K562 (cell line): ENCODE results near the gene CLCN2. TPM values are rescaled to one million over a fixed set of nuclear protein-coding genes. Genes with fewer than 3 reads are reported as not detected.

ENCODE experiments used
- ATF7 ChIP-seq: fragments of 450-650 bp; IDR thresholded peaks from 2 replicates; pipeline ENCODE4 v1.7.1; 2014; ENCODE audit warnings: mild to moderate bottlenecking, moderate library complexity
- BACH1 ChIP-seq: fragments of 200-800 bp; sonication (Bioruptor generic); IDR thresholded peaks from 2 replicates; pipeline ENCODE4 v1.6.1; 2016; ENCODE audit warnings: missing genetic modification characterization, missing compliant biosample characterization
- CAMTA2 ChIP-seq: fragments of 250-450 bp; sonication (Bioruptor Pico); conservative IDR thresholded peaks from 2 replicates; pipeline ENCODE4 v1.5.1; 2022
- CXXC5 ChIP-seq: fragments of 250-450 bp; sonication (Bioruptor Pico); IDR thresholded peaks from 2 replicates; pipeline ENCODE4 v1.8.0; 2022; ENCODE audit warnings: inconsistent platforms, mild to moderate bottlenecking, moderate library complexity
- DDX20 ChIP-seq: fragments of 450-650 bp; IDR thresholded peaks from 2 replicates; pipeline ENCODE4 v1.6.1; 2016; ENCODE audit warnings: missing genetic modification characterization, low read depth, mild to moderate bottlenecking, missing compliant biosample characterization, moderate library complexity
- ELF1 ChIP-seq: fragments of 200-800 bp; sonication (Bioruptor generic); IDR thresholded peaks from 2 replicates; pipeline ENCODE4 v1.6.1; 2016; ENCODE audit warnings: missing genetic modification characterization, missing compliant biosample characterization
- IRF2 ChIP-seq: sonication (generic); formaldehyde crosslinking; IDR thresholded peaks from 2 replicates; pipeline ENCODE4 v1.8.1; 2022; ENCODE audit warnings: mild to moderate bottlenecking, missing genetic modification reagents
- NFXL1 ChIP-seq: fragments of 450-650 bp; formaldehyde crosslinking; IDR thresholded peaks from 2 replicates; pipeline ENCODE4 v1.4.0; 2021; ENCODE audit warnings: mild to moderate bottlenecking
- NR3C1 ChIP-seq: sonication (generic); formaldehyde crosslinking; IDR thresholded peaks from 2 replicates; pipeline ENCODE4 v1.8.1; 2022; ENCODE audit warnings: missing genetic modification reagents
- POLR2B ChIP-seq: fragments of 450-650 bp; IDR thresholded peaks from 2 replicates; pipeline ENCODE4 v1.6.1; 2018; ENCODE audit warnings: low read depth; ENCODE audit not compliant: partially characterized antibody
- PURB ChIP-seq: sonication (generic); formaldehyde crosslinking; IDR thresholded peaks from 2 replicates; pipeline ENCODE4 v1.9.0; 2021; ENCODE audit warnings: low read depth, mild to moderate bottlenecking, missing genetic modification reagents
- RBM34 ChIP-seq: fragments of 200-400 bp; formaldehyde crosslinking; IDR thresholded peaks from 2 replicates; pipeline ENCODE4 v1.6.1; 2018; ENCODE audit warnings: low read length, borderline replicate concordance; ENCODE audit not compliant: insufficient read depth
- RCOR1 ChIP-seq, 2 experiments: IDR thresholded peaks; 2 replicates each; pipeline ENCODE4 v1.6.1; 2012; ENCODE audit warnings: low read depth in 2 of 2, low read length in 2 of 2, borderline replicate concordance in 1 of 2, improper control_type of control experiment in 1 of 2
- SIX5 ChIP-seq, 2 experiments: IDR thresholded peaks; 2 replicates each; pipeline ENCODE4 v1.6.1; 2011; ENCODE audit warnings: low read length in 2 of 2, borderline replicate concordance in 1 of 2, low read depth in 1 of 2, mild to moderate bottlenecking in 1 of 2, moderate library complexity in 1 of 2; ENCODE audit not compliant: insufficient read depth in 1 of 2
- SMAD3 ChIP-seq: fragments of 450-650 bp; formaldehyde crosslinking; conservative IDR thresholded peaks from 2 replicates; pipeline ENCODE4 v1.4.0; 2020; ENCODE audit warnings: mild to moderate bottlenecking
- SPI1 ChIP-seq: IDR thresholded peaks from 2 replicates; pipeline ENCODE4 v1.6.1; 2011; ENCODE audit warnings: low read depth, low read length, control low read depth, borderline replicate concordance
- STAT5B ChIP-seq: fragments of 250-450 bp; sonication (Bioruptor Pico); IDR thresholded peaks from 2 replicates; pipeline ENCODE4 v1.8.0; 2021; ENCODE audit warnings: mild to moderate bottlenecking, inconsistent platforms
- TEAD1 ChIP-seq, 2 experiments: fragments of 450-650 bp in 1 of 2; sonication (generic) in 1 of 2; formaldehyde crosslinking; IDR thresholded peaks; 2 replicates each; pipeline versions ENCODE4 v1.4.0 to v1.8.0; 2020 to 2022; ENCODE audit warnings: mild to moderate bottlenecking in 2 of 2, missing genetic modification reagents in 1 of 2
- ZNF134 ChIP-seq: fragments of 250-450 bp; sonication (Bioruptor Pico); conservative IDR thresholded peaks from 2 replicates; pipeline ENCODE4 v1.4.0; 2020
- ZNF24 ChIP-seq: fragments of 450-650 bp; IDR thresholded peaks from 2 replicates; pipeline ENCODE4 v1.6.1; 2016
- ZNF668 ChIP-seq: fragments of 250-450 bp; sonication (Bioruptor Pico); IDR thresholded peaks from 2 replicates; pipeline ENCODE4 v1.8.0; 2022; ENCODE audit warnings: mild to moderate bottlenecking, inconsistent platforms
- polyA plus RNA-seq, 8 experiments: library from polyadenylated mRNA; depleted of rRNA in 4 of 8; stranded (reverse) in 5 of 8; unstranded in 3 of 8; fragments of >200 nt; fragmentation: Nextera tagmentation in 2 of 8; fragmentation: Illumina TruSeq in 1 of 8; extraction: Ambion mirVana in 2 of 8; extraction: Trizol in 1 of 8; gene quantifications; 2 replicates each; pipeline versions ENCODE4 v1.2.1 to v1.2.3, GENCODE V29; 2011 to 2014; ENCODE audit warnings: inconsistent platforms in 1 of 8, missing spikeins in 1 of 8
- total RNA-seq, 7 experiments: library from RNA; depleted of rRNA in 6 of 7; stranded (reverse); fragments of >200 nt in 6 of 7; fragmentation: Illumina TruSeq in 2 of 7; extraction: Trizol in 2 of 7; gene quantifications; 2 replicates each; pipeline versions ENCODE4 v1.2.1 to v1.2.3, GENCODE V29; 2011 to 2021; ENCODE audit warnings: low replicate concordance in 1 of 7
- TF ChIP-seq, protein P1 (sequence below): fragments of 250-450 bp; sonication (Bioruptor Pico); IDR thresholded peaks from 2 replicates; pipeline ENCODE4 v1.4.0; 2020; ENCODE audit warnings: borderline replicate concordance
- TF ChIP-seq, protein P2 (sequence below): fragments of 250-450 bp; sonication (Bioruptor Pico); IDR thresholded peaks from 2 replicates; pipeline ENCODE4 v1.5.0; 2020; ENCODE audit warnings: mild to moderate bottlenecking

The CLCN2 gene
- total and polyA plus RNA-seq, 9 of the 15 experiments (the other 6 are each of a cell fraction or from before 2014, with no cell fraction given) = 0.10 to 14.0 (median 6.9) TPM

DNA sequence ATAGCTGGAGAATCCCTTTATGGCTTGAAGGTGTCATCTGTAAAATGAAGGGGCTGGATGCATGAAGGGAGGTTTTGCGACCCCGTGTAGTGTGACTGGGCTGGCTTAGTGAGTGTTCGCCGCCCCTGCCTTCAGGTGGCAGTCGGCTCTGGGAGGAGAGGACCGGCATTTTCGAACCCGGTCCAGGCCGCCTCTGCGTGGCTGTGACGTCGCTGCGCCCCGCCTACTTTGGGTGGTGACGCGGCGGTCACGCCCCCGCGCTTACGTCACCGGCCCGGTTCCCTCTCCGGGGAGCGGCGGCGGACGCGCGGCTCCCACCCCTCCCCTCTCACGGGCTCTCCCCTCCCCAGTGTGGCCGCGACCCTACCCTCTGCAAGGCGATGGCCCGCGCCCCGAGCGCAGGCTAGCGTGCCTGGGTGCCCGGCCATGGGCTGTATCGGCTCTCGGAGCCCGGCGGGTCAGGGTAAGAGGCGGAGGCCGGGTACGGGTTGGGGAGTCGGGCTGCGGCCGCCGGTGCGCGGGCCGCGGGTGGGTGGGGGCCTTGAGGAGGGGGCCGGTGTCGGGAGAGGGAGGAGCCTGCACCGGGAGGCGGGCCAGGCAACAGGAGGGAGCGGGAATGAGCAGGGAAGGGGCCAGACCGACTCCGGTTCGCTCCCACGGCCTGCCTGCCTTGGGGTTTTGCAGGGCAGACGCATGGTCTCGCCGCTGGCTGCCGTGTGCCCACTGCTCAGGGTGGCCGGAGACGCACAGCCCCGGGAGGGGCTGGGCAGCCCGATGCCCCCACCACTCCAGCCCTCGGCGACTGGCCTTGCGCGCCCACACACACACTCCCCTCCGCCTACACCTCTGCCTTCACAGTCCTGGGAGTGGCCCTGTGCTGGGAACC is 25.5 kb downstream of the CLCN2 start (continued):
- TF ChIP-seq RBM34 (no peak), ELF1 (tag) (no peak), SIX5 (IDR thresholded peaks at IDR 0.05; ENCODE audit: borderline replicate concordance in 1 of 2, insufficient read depth in 1 of 2, low read depth in 1 of 2, low read length in 2 of 2) (no peak), PURB (CRISPR knock-in tag) (no peak), STAT5B (CRISPR knock-in tag) (no peak), ATF7 (peak; percentile 96), IRF2 (CRISPR knock-in tag) (no peak), ZNF24 (no peak), RCOR1 (IDR thresholded peaks at IDR 0.05; ENCODE audit: borderline replicate concordance in 1 of 2, low read depth in 2 of 2, low read length in 2 of 2) (no peak), ZNF668 (CRISPR knock-in tag) (no peak), BACH1 (tag) (no peak), NFXL1 (no peak), POLR2B (peak; percentile 84), CXXC5 (peak; percentile 79), SPI1 (no peak), SMAD3 (no peak), TEAD1 (CRISPR knock-in tag; IDR thresholded peaks at IDR 0.05) (no peak; a peak in 1 of 4 replicates), NR3C1 (CRISPR knock-in tag) (no peak), CAMTA2 (no peak; the same call in 1 of the 2 replicates), ZNF134 (CRISPR knock-in tag) (no peak), DDX20 (tag) (no peak)
- TF ChIP-seq, protein P1, sequence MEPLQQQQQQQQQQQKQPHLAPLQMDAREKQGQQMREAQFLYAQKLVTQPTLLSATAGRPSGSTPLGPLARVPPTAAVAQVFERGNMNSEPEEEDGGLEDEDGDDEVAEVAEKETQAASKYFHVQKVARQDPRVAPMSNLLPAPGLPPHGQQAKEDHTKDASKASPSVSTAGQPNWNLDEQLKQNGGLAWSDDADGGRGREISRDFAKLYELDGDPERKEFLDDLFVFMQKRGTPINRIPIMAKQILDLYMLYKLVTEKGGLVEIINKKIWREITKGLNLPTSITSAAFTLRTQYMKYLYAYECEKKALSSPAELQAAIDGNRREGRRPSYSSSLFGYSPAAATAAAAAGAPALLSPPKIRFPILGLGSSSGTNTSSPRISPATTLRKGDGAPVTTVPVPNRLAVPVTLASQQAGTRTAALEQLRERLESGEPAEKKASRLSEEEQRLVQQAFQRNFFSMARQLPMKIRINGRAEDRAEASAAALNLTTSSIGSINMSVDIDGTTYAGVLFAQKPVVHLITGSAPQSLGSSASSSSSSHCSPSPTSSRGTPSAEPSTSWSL = no peak
- TF ChIP-seq, protein P2, sequence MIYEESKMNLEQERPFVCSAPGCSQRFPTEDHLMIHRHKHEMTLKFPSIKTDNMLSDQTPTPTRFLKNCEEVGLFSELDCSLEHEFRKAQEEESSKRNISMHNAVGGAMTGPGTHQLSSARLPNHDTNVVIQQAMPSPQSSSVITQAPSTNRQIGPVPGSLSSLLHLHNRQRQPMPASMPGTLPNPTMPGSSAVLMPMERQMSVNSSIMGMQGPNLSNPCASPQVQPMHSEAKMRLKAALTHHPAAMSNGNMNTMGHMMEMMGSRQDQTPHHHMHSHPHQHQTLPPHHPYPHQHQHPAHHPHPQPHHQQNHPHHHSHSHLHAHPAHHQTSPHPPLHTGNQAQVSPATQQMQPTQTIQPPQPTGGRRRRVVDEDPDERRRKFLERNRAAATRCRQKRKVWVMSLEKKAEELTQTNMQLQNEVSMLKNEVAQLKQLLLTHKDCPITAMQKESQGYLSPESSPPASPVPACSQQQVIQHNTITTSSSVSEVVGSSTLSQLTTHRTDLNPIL (CRISPR knock-in tag) = no peak
